GM23248 (cell line): ENCODE data around the gene OSGIN1. TPM values are rescaled to one million over a fixed set of nuclear protein-coding genes. Genes with fewer than 3 reads are reported as not detected.
"Not testable (repeated sequence)": the region's sequence is repeated elsewhere in the genome, so short reads cannot be mapped to it uniquely, and the experiment has no call there.

Source experiments
- DNase-seq: peaks from one replicate; pipeline ENCODE4 v3.0.0-alpha.2; 2015
- H2AFZ ChIP-seq: fragments of 200-600 bp; sonication (generic); 2 replicates; pipeline ENCODE4 v1.6.1; 2016; ENCODE audit warnings: antibody characterized with exemption
- H3F3A ChIP-seq: fragments of 200-600 bp; sonication (generic); 2 replicates; pipeline ENCODE4 v1.6.1; 2016; ENCODE audit warnings: mild to moderate bottlenecking, antibody characterized with exemption, mixed run types; ENCODE audit not compliant: insufficient read depth
- H3K27ac ChIP-seq: fragments of 200-600 bp; sonication (generic); 2 replicates; pipeline ENCODE4 v1.5.1; 2016; ENCODE audit warnings: mild to moderate bottlenecking
- H3K27me3 ChIP-seq: fragments of 200-600 bp; sonication (generic); replicated peaks from 2 replicates; pipeline ENCODE4 v1.6.1; 2016; ENCODE audit warnings: mild to moderate bottlenecking; ENCODE audit not compliant: insufficient read depth
- H3K36me3 ChIP-seq: fragments of 200-600 bp; sonication (generic); 2 replicates; pipeline ENCODE4 v1.6.1; 2016; ENCODE audit warnings: low read depth, mild to moderate bottlenecking
- H3K4me1 ChIP-seq: fragments of 200-600 bp; sonication (generic); 2 replicates; pipeline ENCODE4 v1.6.1; 2016; ENCODE audit warnings: mild to moderate bottlenecking; ENCODE audit not compliant: insufficient read depth
- H3K4me2 ChIP-seq: fragments of 200-600 bp; sonication (generic); one replicate; pipeline ENCODE4 v1.6.1; 2016; ENCODE audit warnings: mild to moderate bottlenecking; ENCODE audit not compliant: unreplicated experiment
- H3K4me3 ChIP-seq: fragments of 200-600 bp; sonication (generic); 2 replicates; pipeline ENCODE4 v1.5.1; 2016; ENCODE audit warnings: mild to moderate bottlenecking
- H3K79me2 ChIP-seq: fragments of 200-600 bp; sonication (generic); 2 replicates; pipeline ENCODE4 v1.6.1; 2016; ENCODE audit warnings: mild to moderate bottlenecking; ENCODE audit not compliant: insufficient read depth
- H3K9ac ChIP-seq: fragments of 200-600 bp; sonication (generic); 2 replicates; pipeline ENCODE4 v1.6.1; 2016; ENCODE audit warnings: mild to moderate bottlenecking
- H3K9me2 ChIP-seq: fragments of 200-600 bp; sonication (generic); 2 replicates; pipeline ENCODE4 v1.6.1; 2016; ENCODE audit warnings: mixed run types, mild to moderate bottlenecking, moderate library complexity; ENCODE audit not compliant: insufficient read depth
- H3K9me3 ChIP-seq: fragments of 200-600 bp; sonication (generic); one replicate; pipeline ENCODE4 v1.6.1; 2017; ENCODE audit warnings: low read depth
- H4K20me1 ChIP-seq: fragments of 200-600 bp; sonication (generic); 2 replicates; pipeline ENCODE4 v1.6.0; 2016; ENCODE audit not compliant: insufficient read depth
- EZH2 ChIP-seq: fragments of 200-600 bp; sonication (generic); IDR thresholded peaks from 2 replicates; pipeline ENCODE4 v1.6.1; 2018; ENCODE audit warnings: antibody characterized with exemption, mild to moderate bottlenecking; ENCODE audit not compliant: insufficient read depth, poor library complexity, severe bottlenecking
- EZH2phosphoT487 ChIP-seq: fragments of 200-600 bp; sonication (generic); IDR thresholded peaks from 2 replicates; pipeline ENCODE4 v1.6.1; 2018; ENCODE audit warnings: antibody characterized with exemption, moderate library complexity, mild to moderate bottlenecking, low read depth; ENCODE audit not compliant: insufficient read depth
- WGBS, 2 experiments: methylation state at CpG; one replicate each; pipeline ENCODE4 v1.1.6; 2015 to 2017; ENCODE audit warnings: low lambda C conversion rate in 2 of 2, low coverage in 1 of 2; ENCODE audit errors: missing lambda C conversion rate in 2 of 2; 5-methylcytosine and 5-hydroxymethylcytosine counted together
- in situ Hi-C: fragments of 300-500 bp; cut with MboI; formaldehyde crosslinking; loops from 2 replicates; pipeline ENCODE4 v1.15.0; 2020
- polyA plus RNA-seq: library from polyadenylated mRNA; unstranded; fragments of >200 nt; fragmentation: Nextera tagmentation; extraction: Ambion mirVana; gene quantifications from 2 replicates; pipeline ENCODE4 v1.2.1, GENCODE V29; 2016
- total RNA-seq: library from RNA; depleted of rRNA; stranded (reverse); fragments of >200 nt; shearing (Covaris generic); gene quantifications from 2 replicates; pipeline ENCODE4 v1.2.3, GENCODE V29; 2014

OSGIN1 gene
- total and polyA plus RNA-seq, 2 experiments from 2014 or later = 1.1 to 6.3 TPM

DNA sequence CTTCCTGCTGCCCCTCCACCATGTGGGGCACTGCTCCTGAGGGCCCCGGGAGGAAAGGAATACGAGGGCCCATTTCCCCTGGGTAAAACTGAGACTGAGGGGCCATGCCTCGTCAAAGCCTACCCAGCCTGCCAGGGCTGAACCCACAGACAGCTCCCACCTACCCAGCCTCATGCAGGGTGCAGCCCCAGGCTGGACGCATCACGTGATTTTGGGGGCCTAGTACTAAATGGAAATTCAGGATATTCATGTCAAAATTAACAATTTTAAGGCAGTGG lies 3.4 kb upstream of the OSGIN1 start:
- H3K4me2 ChIP-seq = no peak overlapping the region
- H3K36me3 ChIP-seq = no peaks in the 10 kb centered on the region
- H3K9me3 ChIP-seq = no peaks in the 10 kb centered on the region
- H3K79me2 ChIP-seq = no peaks in the 10 kb centered on the region
- no peaks in the 10 kb centered on the region for H4K20me1 ChIP-seq
- in situ Hi-C loops = no loop called here
- no peak for DNase-seq
- H3K9me2 ChIP-seq = no peaks in the 10 kb centered on the region
- H3K4me3 ChIP-seq = no peak overlapping the region
- H3F3A ChIP-seq = peaks cover 22% of the 10 kb centered on the region
- H3K27me3 ChIP-seq = no peaks in the 10 kb centered on the region
- H3K9ac ChIP-seq = no peak overlapping the region
- 72 to 76% methylated on average over 4 to 5 of the region's 5 CpGs for WGBS, 2 experiments
- TF ChIP-seq EZH2 (no peak), EZH2phosphoT487 (no peak)
- H2AFZ ChIP-seq = no peak overlapping the region
- H3K4me1 ChIP-seq = peaks cover 16% of the 10 kb centered on the region
- no peak overlapping the region for H3K27ac ChIP-seq

DNA sequence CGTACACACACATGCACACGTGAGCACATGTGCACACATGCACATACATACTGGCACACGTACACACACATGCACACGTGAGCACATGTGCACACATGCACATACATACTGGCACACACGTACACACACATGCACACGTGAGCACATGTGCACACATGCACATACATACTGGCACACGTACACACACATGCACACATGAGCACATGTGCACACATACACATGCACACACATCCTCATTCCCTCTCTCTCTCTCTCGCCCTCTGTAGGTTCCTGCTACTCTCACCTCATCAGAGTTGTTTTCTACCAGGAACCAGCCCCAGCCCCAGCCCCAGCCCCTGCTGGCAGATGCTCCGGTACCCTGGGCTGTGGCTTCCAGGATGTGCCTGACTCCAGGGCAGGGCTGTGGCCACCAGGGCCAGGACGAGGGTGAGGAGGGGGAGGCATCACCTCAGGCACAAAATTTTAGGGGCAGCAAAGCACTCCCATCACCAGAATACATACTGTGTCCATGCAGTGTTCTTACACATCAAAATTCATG lies 2.1 kb upstream of the OSGIN1 start:
- H3K9ac ChIP-seq, H4K20me1 ChIP-seq, H3K4me3 ChIP-seq, H3K27ac ChIP-seq, H3K27me3 ChIP-seq, H3K36me3 ChIP-seq, H3K9me3 ChIP-seq, H3K4me2 ChIP-seq, in situ Hi-C loops, H2AFZ ChIP-seq, H3K9me2 ChIP-seq, DNase-seq, H3K79me2 ChIP-seq: not testable (repeated sequence)
- Histone ChIP-seq H3K4me1 (peaks cover 18% of the 10 kb centered on the region), H3F3A (peaks cover 22% of the 10 kb centered on the region)
- 61 to 70% methylated on average over 7 to 10 of the region's 10 CpGs for WGBS, 2 experiments

DNA sequence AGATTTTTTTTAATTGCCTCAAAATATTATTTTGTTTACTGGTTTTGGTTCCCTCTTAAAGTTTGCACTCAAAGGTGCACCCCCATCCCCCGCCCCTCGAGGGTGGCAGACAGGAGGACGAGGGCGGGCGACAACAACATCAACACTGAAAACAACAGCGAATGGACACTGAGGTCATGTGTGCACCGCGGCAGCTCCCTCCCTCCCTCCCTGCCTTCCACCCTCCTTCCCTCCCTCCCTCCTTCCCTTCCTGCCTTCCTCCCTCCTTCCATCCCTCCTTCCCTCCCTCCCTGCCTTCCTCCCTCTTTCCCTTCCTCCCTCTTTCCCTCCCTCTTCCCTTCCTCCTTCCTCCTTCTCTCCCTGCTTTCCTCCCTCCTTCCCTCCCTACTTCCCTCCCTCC lies 1.5 kb upstream of the OSGIN1 start:
- Histone ChIP-seq H3K27me3 (no peaks in the 10 kb centered on the region), H4K20me1 (no peaks in the 10 kb centered on the region), H2AFZ (no peak overlapping the region), H3K4me1 (peaks cover 18% of the 10 kb centered on the region), H3F3A (peaks cover 22% of the 10 kb centered on the region), H3K27ac (no peak overlapping the region), H3K4me3 (no peak overlapping the region), H3K36me3 (no peaks in the 10 kb centered on the region), H3K79me2 (no peaks in the 10 kb centered on the region), H3K9me2 (no peaks in the 10 kb centered on the region), H3K4me2 (no peak overlapping the region), H3K9me3 (no peaks in the 10 kb centered on the region), H3K9ac (no peak overlapping the region)
- DNase-seq = no peak
- TF ChIP-seq EZH2phosphoT487 = no peak
- TF ChIP-seq EZH2 = no peak
- 15% methylated on average over 8 of the region's 8 CpGs; no CpG with 5 or more reads in 1 of the 2 experiments for WGBS, 2 experiments
- in situ Hi-C loops = no loop called here

DNA sequence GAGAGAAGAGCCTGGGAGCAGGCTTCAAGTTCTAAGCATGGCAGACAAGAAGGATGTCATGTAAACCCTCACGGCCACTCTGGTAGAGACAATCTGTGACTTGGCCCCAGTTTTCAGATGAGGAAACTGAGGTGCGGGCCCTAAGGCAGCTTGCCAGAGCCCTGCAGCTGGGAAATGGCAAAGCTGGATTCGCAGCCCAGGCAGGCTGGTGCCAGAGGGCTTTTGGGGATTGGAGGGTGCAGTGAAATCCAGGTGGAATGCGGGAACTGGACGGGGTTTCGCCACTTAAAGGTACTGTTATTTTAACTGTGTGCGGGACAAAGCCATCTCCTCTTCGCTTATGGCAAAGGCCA lies 477 bp upstream of the OSGIN1 start:
- DNase-seq = no peak
- H3K79me2 ChIP-seq = no peaks in the 10 kb centered on the region
- no peaks in the 10 kb centered on the region for H3K27me3 ChIP-seq
- H3K36me3 ChIP-seq = no peaks in the 10 kb centered on the region
- H3K4me3 ChIP-seq = peak overlapping the region; percentile 81
- peak overlapping the region; percentile 27; the same call in 1 of the 2 replicates for H3K27ac ChIP-seq
- peak overlapping the region; percentile 90 for H3K9ac ChIP-seq
- no peaks in the 10 kb centered on the region for H3K9me3 ChIP-seq
- TF ChIP-seq EZH2phosphoT487 (no peak), EZH2 (no peak)
- peaks cover 22% of the 10 kb centered on the region for H3F3A ChIP-seq
- H4K20me1 ChIP-seq = no peaks in the 10 kb centered on the region
- peak overlapping the region; percentile 81 for H2AFZ ChIP-seq
- 15 to 19% methylated on average over 8 of the region's 8 CpGs for WGBS, 2 experiments
- in situ Hi-C loops = no loop called here
- H3K9me2 ChIP-seq = no peaks in the 10 kb centered on the region
- H3K4me2 ChIP-seq = no peak overlapping the region
- H3K4me1 ChIP-seq = peaks cover 18% of the 10 kb centered on the region

DNA sequence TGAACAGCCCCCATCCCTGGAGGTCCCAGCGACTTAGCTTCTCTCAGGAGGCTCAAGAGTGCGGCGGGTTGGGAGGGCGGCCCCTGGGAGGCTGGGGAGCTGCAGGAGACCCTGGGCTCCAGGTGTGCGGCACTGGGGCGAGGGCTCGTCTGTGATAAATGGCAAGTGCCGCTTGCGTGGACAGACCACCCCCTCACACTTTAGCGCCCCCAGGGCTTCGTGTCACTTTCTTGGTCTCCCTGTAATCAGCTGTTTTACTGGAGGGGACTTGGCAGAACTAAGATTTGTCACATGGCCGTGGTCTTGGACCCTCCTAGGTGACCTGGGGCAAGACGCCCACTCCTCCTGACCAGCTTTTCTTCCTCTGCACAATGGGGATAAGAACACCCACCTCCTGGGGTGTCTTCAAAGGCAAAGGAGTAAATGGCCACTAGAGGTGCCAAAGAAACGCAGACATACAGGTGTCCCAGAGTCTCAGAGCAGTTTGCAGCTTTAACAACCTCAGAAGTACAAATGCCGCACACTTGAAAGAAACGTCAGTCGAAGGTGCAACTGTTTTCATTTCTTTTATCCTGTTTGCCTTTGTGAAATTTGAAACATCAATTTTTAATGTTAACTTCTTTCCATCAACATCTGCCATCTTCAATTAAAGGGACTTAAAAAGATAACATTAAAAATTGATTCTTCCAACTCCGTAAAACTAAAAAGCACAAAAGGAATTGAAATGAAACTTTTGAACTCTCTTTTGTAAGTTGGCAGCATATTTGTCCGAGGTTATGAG lies 946 bp downstream of the OSGIN1 start:
- no peaks in the 10 kb centered on the region for H3K9me2 ChIP-seq
- in situ Hi-C loops = no loop called here
- H3K4me3 ChIP-seq = peak overlapping the region; percentile 81
- H3K4me1 ChIP-seq = peaks cover 18% of the 10 kb centered on the region
- peaks cover 22% of the 10 kb centered on the region for H3F3A ChIP-seq
- no peaks in the 10 kb centered on the region for H3K79me2 ChIP-seq
- H3K36me3 ChIP-seq = no peaks in the 10 kb centered on the region
- H3K9ac ChIP-seq = peak overlapping the region; percentile 90
- no peaks in the 10 kb centered on the region for H3K27me3 ChIP-seq
- no peaks in the 10 kb centered on the region for H4K20me1 ChIP-seq
- H2AFZ ChIP-seq = peak overlapping the region; percentile 81
- 16 to 18% methylated on average over 17 of the region's 19 CpGs for WGBS, 2 experiments
- H3K9me3 ChIP-seq = no peaks in the 10 kb centered on the region
- peak overlapping the region; percentile 76; the same call in 1 of the 2 replicates for H3K27ac ChIP-seq
- peak overlapping the region; percentile 82 for H3K4me2 ChIP-seq
- no peak for TF ChIP-seq EZH2
- no peak for TF ChIP-seq EZH2phosphoT487
- DNase-seq = peak; percentile 63
